PC-9 (cell line): ENCODE data around the gene TMEM63B.

Source experiments
- CTCF ChIP-seq: fragments of 200-600 bp; sonication (generic); conservative IDR thresholded peaks from 2 replicates; pipeline ENCODE4 v1.6.1; 2017; ENCODE audit warnings: mixed run types, antibody characterized with exemption, mild to moderate bottlenecking, moderate library complexity
- EZH2 ChIP-seq: fragments of 200-600 bp; sonication (generic); IDR thresholded peaks from 2 replicates; pipeline ENCODE4 v1.8.0; 2017; ENCODE audit warnings: antibody characterized with exemption, low read depth

GRCh38 chr6:44096612-44097011, 30.7 kb upstream of the TMEM63B start:
- peak; percentile 80 for TF ChIP-seq CTCF
- TF ChIP-seq EZH2: no peak
